Left ventricle myocardium inferior (tissue), 1 donor: ENCODE measurements around the gene TANC1. TPM values are rescaled to one million over a fixed set of nuclear protein-coding genes. Genes with fewer than 3 reads are reported as not detected.
"Not testable (repeated sequence)": the region's sequence is repeated elsewhere in the genome, so short reads cannot be mapped to it uniquely, and the experiment has no call there.

Source experiments
- DNase-seq: peaks from one replicate; pipeline ENCODE4 v3.0.0-alpha.2; 2020
- H3K27ac ChIP-seq: fragments of 200-600 bp; replicated peaks from 2 replicates; pipeline ENCODE4 v1.8.0; 2021
- H3K27me3 ChIP-seq: fragments of 200-600 bp; 2 replicates; pipeline ENCODE4 v1.8.0; 2021; ENCODE audit warnings: low read depth
- H3K36me3 ChIP-seq: fragments of 200-600 bp; 2 replicates; pipeline ENCODE4 v1.8.0; 2021
- H3K4me1 ChIP-seq: fragments of 200-600 bp; 2 replicates; pipeline ENCODE4 v1.8.0; 2021
- H3K4me3 ChIP-seq: fragments of 200-600 bp; 2 replicates; pipeline ENCODE4 v1.8.0; 2021; ENCODE audit warnings: mild to moderate bottlenecking, moderate library complexity
- H3K9me3 ChIP-seq: fragments of 200-600 bp; replicated peaks from 2 replicates; pipeline ENCODE4 v1.8.0; 2021
- CTCF ChIP-seq: fragments of 200-600 bp; IDR thresholded peaks from 2 replicates; pipeline ENCODE4 v1.8.0; 2021; ENCODE audit warnings: antibody characterized with exemption, mild to moderate bottlenecking, borderline replicate concordance
- intact Hi-C: fragments of 100-400 bp; cut with micrococcal nuclease; formaldehyde crosslinking; loops from one replicate; pipeline ENCODE4 v1.11.0; 2022
- total RNA-seq: library from RNA; stranded (reverse); fragmentation: NEBNext Ultra II Directional; extraction: Animal tissue kit (Norgen Biotek cat#: 25700); gene quantifications from one replicate; pipeline ENCODE4 v1.2.1, GENCODE V29; 2021
- donor health status: DM: no; HTN: yes; CAD: no; lungs with severe emphysema.

Gene TANC1
- total RNA-seq, 1 donor from 2014 or later = 59.7 TPM

- Histone ChIP-seq H3K4me1 (peaks cover 82% of the 10 kb centered on the region), H3K27ac (peak overlapping the region; percentile 89), H3K27me3 (no peaks in the 10 kb centered on the region), H3K36me3 (no peaks in the 10 kb centered on the region), H3K4me3 (no peak overlapping the region), H3K9me3 (no peaks in the 10 kb centered on the region)
- DNase-seq = peak; percentile 58
- TF ChIP-seq CTCF = no peak
- intact Hi-C loops = no loop called here
Observed at GRCh38 chr2:159030674-159031380, 62.4 kb downstream of the TANC1 start.

- Histone ChIP-seq H3K27me3 (no peaks in the 10 kb centered on the region), H3K27ac (peak overlapping the region; percentile 89), H3K36me3 (no peaks in the 10 kb centered on the region), H3K4me3 (no peak overlapping the region), H3K9me3 (no peaks in the 10 kb centered on the region), H3K4me1 (peaks cover 73% of the 10 kb centered on the region)
- DNase-seq = no peak
- intact Hi-C loops = no loop called here
- no peak for TF ChIP-seq CTCF
Observed at GRCh38 chr2:159032146-159032545, 63.7 kb downstream of the TANC1 start.

GRCh38 chr2:159032580-159032979 is 64.1 kb downstream of the TANC1 start:
- TF ChIP-seq CTCF = no peak
- peaks cover 3% of the 10 kb centered on the region for H3K9me3 ChIP-seq
- DNase-seq = no peak
- peak overlapping the region; percentile 89 for H3K27ac ChIP-seq
- H3K36me3 ChIP-seq = no peaks in the 10 kb centered on the region
- peaks cover 70% of the 10 kb centered on the region for H3K4me1 ChIP-seq
- intact Hi-C loops = no loop called here
- H3K4me3 ChIP-seq = no peak overlapping the region
- H3K27me3 ChIP-seq = no peaks in the 10 kb centered on the region

GRCh38 chr2:159034713-159035112 is 66.3 kb downstream of the TANC1 start:
- Histone ChIP-seq H3K9me3 (peaks cover 6% of the 10 kb centered on the region), H3K4me3 (no peak overlapping the region), H3K4me1 (peaks cover 71% of the 10 kb centered on the region), H3K36me3 (no peaks in the 10 kb centered on the region), H3K27ac (peak overlapping the region; percentile 89), H3K27me3 (no peaks in the 10 kb centered on the region)
- TF ChIP-seq CTCF = no peak
- intact Hi-C loops = no loop called here
- no peak for DNase-seq

GRCh38 chr2:159035790-159036411 is 67.5 kb downstream of the TANC1 start:
- Histone ChIP-seq H3K27ac (peak overlapping the region; percentile 60), H3K4me3 (no peak overlapping the region), H3K4me1 (peaks cover 60% of the 10 kb centered on the region), H3K36me3 (no peaks in the 10 kb centered on the region), H3K9me3 (peaks cover 6% of the 10 kb centered on the region), H3K27me3 (no peaks in the 10 kb centered on the region)
- intact Hi-C loops = no loop called here
- DNase-seq = no peak
- TF ChIP-seq CTCF = peak; percentile 48

GRCh38 chr2:159036461-159036860 is 68.0 kb downstream of the TANC1 start:
- H3K27me3 ChIP-seq, H3K9me3 ChIP-seq, H3K36me3 ChIP-seq, H3K4me3 ChIP-seq, DNase-seq, intact Hi-C loops: not testable (repeated sequence)
- Histone ChIP-seq H3K27ac (peak overlapping the region; percentile 60), H3K4me1 (peaks cover 60% of the 10 kb centered on the region)

- peaks cover 10% of the 10 kb centered on the region for H3K36me3 ChIP-seq
- H3K27me3 ChIP-seq, H3K9me3 ChIP-seq, H3K4me3 ChIP-seq, DNase-seq: not testable (repeated sequence)
- H3K27ac ChIP-seq = peak overlapping the region; percentile 41
- H3K4me1 ChIP-seq = peaks cover 63% of the 10 kb centered on the region
- intact Hi-C loops = loop anchor here (10.0 kb wide), 1 partner anchor 73 kb away; no protein-coding TSS in a partner anchor
Observed at GRCh38 chr2:159041328-159041727, 72.9 kb downstream of the TANC1 start.
